ELF-1 (cell line): ENCODE measurements around the gene HPCAL4.

Experiments
- DNase-seq: peaks from one replicate; pipeline ENCODE4 v3.0.0-alpha.2; 2016; ENCODE audit warnings: low read depth, low spot score

The HPCAL4 gene

DNA sequence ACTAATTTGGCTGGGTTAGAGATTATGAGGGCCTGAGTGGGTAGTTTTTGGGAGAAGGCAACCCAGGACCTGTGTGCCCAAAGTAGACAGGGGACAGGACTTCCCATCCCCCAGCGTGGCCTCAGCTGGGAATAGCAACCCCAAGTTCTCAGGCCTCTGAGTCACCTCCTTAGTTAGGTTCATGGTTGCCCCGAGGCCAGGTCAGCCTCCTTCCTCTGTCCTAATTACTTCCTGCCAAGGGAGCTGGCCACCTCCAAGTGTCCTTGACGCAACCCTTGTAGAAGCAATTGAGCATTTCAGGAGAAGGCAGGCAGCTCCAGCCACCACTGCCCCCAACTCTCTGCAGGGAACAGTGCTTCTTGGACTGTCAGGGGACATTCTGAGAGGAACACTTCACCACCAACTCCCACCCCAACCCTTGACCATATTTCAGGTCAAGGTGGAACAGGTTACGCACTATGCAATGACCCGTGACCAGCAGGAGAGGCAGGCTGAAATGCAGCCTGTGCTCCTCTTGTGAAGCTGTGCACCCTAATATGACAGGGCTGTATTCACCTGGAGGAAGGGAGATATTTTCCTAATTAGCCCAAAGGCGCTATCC lies 14.2 kb downstream of the HPCAL4 start:
- DNase-seq, result no peak

DNA sequence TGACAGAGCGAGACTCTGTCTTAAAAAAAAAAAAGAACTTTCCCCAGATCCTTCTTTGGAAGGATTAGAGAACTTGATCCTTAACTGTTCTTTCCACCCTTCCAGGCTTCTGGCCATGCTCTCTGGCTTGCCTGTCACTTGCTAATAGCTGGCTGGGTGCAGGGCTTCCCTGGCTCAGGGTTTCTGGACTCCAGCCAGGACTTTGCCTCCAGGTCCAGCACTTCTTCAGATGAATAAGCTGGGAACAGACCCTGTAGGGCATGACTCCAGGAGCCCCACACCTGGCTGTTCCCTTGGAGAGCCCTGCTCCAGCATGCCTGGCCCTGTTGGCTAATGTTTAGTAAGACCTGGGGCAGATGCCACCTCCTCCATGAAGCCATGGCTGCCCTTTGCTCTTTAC lies 16.0 kb downstream of the HPCAL4 start:
- DNase-seq, result no peak

DNA sequence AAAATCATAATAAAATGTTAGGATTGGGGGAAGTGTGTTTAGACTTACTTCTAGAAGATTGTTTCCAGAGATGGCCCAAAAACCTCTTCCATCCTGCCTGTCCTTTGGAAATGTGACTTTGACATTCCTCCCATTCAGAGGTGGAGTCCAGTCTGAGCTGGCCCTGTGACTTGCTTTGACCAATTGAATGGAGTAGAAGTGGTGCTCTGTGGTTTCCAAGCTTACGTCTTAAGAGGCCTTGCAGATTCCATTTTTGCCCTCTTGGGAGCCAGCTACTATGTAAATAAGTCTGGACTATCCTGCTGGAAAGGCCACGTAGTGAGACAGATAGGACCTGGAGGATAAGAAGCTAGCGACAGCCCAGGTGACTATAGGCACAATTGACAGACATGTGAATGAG lies 18.0 kb downstream of the HPCAL4 start:
- DNase-seq, result no peak

DNA sequence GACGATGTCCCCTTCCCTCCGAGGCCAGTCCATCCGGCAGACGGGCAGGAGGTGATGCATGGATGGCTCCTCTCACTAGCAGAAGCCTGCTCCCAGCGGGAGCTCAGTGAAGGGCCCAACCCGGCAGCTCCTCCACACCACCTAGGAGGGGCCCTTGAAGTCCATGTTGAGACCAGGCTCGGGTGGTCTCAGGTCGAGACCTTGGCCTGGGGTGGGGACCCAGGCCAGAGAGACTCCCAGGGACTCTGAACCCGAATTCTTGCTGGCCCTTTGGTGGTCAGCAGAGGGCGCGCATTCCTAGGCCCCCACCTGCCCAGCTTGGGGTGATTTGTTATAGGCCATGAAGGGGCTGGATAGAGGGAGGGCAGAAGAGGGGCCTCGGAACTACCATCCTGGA lies 18.7 kb downstream of the HPCAL4 start:
- DNase-seq, result peak; percentile 24

DNA sequence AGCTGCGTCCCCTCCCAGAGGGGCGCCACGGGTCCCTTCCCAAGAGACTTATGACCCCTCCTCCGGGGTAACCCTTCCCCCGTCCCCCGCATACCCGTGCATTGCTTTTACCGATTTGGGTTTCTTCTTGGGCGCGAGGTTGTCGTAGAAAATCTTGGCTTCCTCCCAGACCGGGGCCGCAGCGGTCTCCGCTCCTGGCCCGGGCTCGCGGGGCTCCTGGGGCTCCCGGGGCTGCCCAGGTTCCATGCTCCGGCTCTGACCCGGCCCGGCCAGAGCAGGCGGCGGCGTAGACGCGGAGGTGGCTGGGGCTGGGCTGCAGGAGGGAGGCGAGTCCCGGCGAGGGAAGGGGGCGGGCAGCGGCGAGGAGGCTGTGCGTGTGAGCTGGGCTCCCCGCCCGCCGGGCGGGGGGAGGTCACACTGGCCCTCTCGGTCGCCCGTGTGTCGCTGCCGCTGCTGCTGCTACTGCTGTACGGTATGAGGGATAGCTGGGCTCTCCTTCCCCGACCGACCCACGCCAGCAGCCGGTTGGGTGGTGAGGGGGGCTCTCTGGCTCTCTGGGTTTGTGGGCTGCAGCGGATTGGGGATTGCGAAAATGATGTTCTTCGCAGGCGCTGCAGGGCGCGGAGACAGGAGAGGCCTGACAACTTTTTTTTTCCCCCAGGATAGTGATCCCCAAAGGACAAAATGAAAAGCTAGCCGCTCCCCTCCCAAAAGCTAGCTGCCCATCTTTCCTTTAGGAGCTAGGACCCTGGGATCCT lies 19.3 kb downstream of the HPCAL4 start, which contains the start of gene NT5C1A:
Gene NT5C1A (minus strand): TSS at position 315 of the 758 bp plus-strand sequence. CDS start 69 bp downstream, at position 246.
- no peak for DNase-seq

DNA sequence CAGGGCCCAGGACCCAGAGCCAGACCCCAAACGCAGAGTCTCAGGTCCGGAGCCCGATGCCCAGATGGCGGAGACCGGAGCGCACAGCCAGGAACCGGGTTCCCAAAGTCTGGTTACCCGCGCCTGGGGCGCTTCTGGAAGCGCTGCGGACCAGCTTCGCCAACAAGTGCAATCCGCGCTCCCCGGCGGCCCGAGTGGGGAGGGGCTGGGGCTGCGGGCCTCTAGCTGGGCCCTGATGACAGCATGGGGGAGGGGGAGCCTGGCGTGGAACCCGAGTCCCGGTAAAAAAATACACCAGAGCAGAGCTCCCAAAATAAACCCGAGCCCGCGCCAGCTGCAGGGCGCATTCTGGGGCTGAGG lies 19.8 kb downstream of the HPCAL4 start:
- DNase-seq, result no peak

DNA sequence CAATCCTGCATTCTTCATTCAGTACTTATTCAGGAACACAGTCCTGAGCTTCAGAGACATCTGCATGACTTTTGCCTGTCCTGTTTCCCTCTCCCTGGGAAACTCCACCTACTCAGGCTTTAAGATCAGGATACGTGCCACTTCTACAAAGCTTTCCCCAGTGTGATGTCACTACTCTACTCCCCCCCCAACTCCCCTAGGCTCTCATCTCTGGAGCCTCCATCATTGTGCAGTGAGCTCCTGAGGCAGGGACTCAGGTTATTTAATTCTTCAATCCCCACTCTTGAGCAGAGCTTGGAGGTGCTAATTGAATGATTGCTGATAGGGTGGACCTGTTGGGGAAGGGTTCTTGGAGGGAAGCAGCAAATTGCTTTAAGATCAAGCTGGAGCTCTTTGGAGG lies 20.5 kb downstream of the HPCAL4 start:
- no peak for DNase-seq

DNA sequence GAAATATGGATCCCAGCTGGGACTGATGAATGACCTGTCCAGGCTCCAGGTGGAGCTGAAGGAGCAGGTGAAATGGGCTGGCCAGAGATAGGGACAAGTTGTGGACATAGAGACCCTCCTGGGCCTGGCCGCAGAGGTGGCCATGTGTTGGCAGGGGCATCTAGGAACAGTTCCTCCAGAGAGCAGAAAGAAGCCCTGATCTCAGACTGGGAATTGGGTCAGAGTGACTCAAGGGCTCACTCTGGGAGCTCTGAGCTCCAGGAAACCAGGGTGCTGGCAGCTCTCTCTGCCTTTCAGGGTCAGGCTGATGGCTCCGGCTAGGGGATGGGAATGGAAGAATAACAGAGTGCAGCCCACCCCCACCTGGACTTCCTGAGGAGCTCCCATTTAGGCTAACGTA lies 22.3 kb downstream of the HPCAL4 start:
- no peak for DNase-seq

DNA sequence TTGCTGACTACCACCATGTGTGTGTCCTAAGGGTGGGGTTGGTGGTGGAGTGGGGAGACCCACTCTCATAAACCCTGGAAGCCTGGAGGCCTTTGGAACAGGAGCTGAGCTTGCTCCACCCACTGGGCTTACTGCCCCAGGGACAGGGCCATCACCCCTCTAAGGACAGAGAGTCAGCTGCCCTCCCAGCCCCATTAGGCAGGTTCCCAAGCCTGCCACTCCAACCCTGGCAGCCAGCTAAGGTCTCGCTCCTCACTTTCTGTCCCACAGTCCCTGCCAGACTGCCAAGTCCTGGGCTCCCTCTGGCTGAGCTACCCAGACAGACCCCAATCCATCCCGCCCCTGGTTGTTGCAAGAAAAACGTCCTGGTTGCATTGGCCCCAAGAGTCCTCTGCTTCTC lies 23.1 kb downstream of the HPCAL4 start:
- no peak for DNase-seq

DNA sequence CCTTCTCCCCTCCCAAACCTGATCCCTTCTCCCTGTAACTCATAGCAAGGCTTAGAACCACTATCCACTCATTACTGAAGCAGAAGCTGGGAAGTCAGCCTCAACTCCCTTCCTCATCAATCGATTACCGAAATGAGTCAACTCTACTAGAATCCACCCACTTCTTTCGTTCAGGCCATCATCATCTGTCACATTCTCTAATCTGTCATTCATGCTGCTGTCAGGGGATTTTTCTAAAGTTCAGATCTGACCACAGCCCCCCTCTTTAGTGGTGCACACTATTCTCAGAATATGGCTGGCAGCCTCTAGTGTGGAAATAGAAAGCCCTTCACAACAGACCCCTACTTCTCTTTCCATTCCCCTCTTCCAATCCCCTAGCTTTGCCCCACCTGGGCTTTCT lies 24.5 kb downstream of the HPCAL4 start:
- no peak for DNase-seq

DNA sequence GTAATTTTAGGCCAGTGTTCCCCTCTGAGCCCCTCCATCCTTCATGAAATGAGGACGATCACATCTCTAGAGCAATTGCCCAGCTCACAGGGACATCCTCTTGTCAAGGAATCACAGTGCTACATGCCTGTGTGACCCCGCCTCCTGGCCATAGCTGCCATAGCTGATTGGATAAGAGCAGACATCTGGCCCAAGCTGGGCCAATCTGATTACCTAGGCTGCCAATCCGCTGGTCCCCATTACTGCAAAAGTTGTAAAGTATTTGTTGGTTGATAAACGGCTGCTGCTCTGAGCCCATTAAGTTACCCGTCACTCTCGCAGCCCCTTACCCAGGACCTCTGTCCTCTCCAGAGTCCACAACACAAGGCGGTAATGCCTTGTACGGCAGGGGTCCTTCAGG lies 27.7 kb downstream of the HPCAL4 start:
- no peak for DNase-seq

DNA sequence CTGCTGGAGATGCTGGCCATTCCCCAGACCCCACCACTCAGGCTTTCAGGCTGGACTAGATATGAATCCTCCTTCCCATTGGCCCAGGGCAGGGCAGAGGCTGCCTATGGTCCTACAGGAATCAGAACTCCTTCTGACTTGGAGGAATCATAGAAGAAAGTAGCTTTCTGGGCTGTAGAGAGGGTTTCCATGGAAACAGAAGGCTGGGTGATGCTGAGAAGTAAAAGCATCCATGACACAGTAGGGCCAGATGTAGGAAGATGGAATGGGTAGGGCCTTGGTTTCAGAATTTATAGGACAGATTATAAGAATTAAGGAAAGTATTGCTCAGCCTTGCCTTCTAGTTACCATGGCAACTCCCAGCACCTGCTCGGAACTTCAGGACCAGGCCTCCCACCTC lies 28.4 kb downstream of the HPCAL4 start:
- no peak for DNase-seq

DNA sequence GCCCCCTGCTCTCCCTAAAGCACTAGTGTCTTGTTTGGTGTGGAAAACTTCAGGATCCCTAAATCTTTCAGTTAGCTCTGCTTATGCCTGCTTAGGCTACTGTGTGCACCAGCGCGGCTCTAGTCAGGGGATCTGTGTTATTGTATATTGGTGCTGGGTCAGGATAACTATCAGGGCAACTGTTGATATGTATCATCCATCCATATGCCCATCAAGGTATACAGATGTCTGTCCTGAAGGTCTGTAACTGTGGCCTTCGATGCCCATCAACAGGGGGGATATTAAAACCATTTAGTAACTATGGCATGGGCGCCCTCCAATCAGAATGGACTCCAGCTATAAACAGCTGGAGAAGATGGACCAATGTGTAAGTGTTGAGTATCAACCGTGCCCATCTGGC lies 31.7 kb downstream of the HPCAL4 start:
- DNase-seq, result no peak

DNA sequence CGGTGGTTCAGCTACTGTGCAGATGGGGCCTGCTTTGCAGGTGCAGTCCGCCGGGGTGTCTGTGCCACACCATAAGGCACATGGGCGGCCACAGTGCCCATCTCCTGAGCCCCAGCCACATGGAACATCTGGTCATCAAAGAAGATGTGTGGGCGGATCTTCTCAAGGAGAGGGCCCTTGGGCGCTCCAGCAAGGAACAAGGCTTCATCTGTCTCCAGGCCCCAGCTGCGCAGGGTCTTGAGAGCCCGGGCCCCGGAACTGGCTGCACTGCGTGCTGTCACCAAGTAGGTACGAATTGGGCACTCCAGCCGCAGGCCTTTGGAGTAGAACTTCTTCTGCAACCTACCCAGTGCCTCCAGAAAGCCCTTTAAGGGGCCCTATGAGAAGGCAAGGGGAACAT lies 32.1 kb downstream of the HPCAL4 start:
- DNase-seq, result no peak

DNA sequence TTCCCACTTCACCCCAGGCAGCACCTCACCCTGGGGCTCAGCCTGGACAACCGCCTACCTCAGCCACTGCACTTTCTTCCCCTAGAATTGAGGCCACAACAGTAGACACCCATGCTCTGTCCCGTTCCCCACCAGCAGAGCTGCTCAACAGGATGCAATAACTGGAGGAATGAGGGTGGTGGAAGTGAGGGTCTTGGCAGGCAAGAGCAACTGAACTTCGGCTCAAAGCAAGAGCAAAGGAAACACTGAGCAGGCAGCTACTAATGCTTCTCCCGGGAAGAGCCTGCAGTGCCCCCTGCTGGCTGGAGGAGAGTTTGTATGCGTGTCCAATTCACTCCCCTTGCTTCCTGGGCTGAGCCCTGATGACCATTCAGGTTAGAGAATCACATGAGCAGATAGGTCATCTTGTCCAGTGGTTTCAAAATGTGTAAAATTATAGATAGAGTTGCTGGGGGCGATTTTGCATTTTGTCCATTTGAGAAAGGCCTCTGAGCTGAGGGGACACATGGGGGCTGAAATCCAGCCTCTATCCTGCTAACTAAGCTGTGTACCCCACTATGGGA lies 33.2 kb downstream of the HPCAL4 start:
- DNase-seq, result peak; percentile 86

DNA sequence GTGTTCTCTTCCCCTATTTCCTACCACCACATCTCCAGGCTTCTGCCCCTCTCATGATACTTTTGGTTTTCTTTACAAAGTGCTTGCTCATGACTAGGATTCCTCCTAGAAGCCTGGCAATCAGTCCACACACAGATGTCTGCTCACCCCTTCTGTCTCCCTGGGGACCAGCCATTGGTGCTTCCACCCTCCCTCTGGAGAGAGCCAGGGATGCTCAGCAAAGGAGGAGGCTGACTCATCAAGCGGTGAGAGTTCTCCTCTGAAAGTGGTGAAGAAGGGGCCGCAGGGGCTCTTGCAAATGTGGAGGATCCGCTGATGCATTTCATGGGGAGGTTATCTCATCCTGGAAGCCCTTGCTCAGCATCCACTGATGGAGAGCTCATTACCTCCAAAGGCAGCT lies 33.8 kb downstream of the HPCAL4 start:
- no peak for DNase-seq

DNA sequence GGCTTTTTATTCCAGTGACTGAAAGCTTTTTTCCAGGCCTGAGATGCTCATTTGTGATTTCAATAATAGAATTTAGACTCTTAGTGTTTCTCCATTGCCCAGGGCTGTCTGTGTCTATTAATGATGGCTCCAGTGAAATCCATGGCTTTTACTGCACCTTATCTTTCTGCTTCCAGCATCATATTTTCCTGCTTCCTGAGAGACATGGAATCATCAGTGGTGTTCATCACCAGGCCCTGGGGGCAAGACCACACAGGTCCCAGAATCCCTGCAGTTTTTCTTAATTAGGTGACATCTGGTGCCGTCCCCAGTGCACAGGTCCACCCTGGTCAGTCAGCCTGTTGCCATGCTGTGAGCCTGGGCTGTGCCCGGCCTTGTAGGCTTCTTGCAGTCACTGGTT lies 34.8 kb downstream of the HPCAL4 start:
- DNase-seq, result no peak

DNA sequence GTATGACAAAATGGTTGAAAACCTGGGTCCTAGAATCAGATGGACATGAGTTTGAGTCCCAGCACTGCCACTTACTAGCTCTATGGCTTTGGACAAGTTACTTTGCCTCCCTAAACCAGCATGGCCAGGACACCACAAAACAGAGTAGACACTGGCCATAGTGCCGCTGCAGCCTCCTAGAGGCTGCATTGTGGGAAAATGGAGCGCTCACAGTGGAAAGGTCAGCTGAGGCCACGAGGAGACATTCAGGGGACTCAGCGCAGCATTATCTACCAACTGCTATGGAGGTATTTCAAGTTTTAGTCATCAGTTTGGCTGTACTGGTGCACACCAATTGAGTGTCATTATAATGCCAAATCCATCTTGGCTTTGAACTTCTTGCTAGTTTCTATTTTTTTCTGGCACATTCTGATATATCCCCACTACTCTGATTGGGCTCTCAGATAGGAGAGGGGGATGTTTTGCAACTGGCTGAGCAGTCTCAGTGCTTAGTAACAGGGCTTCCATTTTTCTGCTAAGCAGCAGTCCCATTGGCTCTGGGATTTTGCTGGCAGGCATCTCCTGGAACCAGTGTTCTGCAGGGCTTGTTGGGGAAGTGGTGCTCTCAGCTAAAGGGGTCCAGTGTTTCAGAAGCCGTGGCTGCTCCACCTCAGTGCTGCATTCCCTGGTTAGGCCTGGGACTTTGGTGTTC lies 35.5 kb downstream of the HPCAL4 start:
- no peak for DNase-seq

DNA sequence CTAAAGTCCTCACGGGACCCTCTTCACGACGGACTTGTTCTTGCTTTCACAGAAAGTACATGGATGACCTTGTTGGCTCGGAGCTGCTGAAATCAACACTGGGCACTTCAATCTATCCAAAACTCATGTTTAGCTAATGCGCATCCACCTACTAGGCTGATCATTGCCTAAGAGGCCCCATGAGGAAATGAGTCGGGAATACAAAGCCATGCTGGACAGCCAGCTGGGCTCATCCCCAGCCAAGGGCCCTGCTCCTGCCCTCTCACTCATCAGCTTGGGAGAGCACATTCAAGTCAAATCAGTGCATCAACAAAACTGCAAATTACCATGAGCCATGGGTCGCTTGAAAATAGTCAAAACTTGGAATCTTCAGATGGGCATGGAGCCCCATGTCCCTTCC lies 36.9 kb downstream of the HPCAL4 start:
- no peak for DNase-seq

DNA sequence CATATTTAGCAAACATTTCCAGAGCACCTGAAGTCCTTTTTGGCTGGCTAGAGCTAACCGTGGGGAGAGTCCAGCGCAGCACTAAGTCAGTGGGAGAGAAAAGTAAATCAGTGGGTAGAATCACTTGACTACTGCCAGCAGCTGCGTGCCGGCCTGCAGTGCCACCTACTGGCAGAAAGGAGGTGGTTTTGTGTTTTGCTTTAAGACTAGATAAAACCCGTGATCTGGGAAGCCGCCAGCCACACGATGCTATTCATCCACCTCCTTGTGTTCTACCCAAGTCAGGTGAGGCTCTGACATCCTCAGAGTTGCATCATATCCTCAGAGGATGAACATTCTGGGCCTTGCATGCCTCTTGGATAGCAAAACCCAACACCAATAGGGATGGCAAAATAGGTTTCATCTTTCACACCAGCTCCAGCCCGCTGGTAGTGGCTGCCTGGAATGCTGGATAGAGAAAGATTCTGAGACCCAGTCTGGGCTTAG lies 37.6 kb downstream of the HPCAL4 start:
- DNase-seq, result peak; percentile 75

DNA sequence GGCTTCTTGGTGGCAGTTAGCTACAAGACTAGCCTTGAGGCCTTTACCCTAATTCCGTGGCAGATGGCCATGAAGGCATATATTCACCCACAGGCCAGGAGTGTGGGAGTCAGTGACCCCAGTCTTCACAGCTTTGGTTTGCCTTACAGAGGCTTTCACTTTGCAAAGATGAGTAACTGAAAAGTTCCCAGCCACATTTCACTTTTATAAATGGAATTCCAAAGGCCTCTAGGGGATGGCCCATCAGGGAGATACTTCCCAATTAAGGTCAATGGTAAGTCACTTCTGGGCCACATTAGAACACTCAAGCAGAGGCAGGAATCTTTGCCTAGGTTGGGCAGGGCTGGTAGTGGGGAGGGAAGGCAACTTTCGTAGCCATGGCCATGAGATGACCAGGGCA lies 38.7 kb downstream of the HPCAL4 start:
- no peak for DNase-seq

DNA sequence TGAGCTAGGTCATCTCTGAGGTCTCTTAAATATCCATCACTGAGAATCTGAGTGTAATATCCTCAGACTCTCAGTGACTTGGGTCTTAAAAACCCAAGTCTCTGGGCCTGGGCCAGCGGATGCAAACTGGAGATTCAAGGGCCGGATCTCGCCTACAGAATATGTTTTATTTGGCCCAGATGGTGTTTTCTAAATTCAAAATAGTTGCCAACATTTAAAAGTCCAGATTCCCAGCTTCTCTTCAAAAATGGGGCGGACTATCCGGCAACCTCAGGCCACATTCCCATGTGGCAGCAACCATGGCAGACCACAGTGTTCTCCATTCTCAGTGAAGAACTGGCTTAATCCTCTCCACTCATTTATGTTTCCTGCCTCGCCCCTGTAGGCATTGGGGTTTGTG lies 39.1 kb downstream of the HPCAL4 start:
- no peak for DNase-seq

DNA sequence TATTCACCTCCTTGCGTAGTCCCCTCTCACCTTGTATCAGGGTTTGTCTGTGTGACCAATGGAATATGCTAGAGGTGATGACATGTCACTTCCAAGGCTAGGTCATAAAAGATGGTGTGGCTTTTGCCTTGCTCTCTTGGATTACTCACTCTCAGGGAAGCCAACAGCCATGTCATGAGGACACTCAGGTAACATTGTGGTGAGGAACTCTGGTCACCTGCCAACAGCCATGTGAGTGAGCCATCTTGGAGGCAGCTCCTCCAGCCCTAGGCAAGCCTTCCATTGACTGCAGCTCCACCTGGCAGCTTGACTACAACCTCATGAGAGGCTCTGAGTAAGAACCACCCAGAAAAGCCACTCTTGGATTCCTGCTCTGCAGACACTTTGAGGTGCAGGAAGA lies 40.8 kb downstream of the HPCAL4 start:
- DNase-seq, result no peak
